Liver (tissue), 9 donors: ENCODE measurements around the gene PYGM. TPM values are rescaled to one million over a fixed set of nuclear protein-coding genes. Genes with fewer than 3 reads are reported as not detected.

Source experiments
- DNase-seq: peaks from one replicate; pipeline ENCODE4 v3.0.0-alpha.2; 2017; ENCODE audit warnings: low spot score
- H3K27ac ChIP-seq, 2 donors: one replicate each; pipeline ENCODE4 v1.7.0; 2013; ENCODE audit warnings: inconsistent platforms in 2 of 2, low read length in 2 of 2, control low read depth in 1 of 2, low read depth in 1 of 2, mild to moderate bottlenecking in 1 of 2
- H3K27me3 ChIP-seq, 4 donors: one replicate each; pipeline versions ENCODE4 v1.6.1 to v1.7.0; 2013; ENCODE audit warnings: low read length in 3 of 4, inconsistent platforms in 1 of 4, mild to moderate bottlenecking in 1 of 4, moderate library complexity in 1 of 4; ENCODE audit not compliant: control insufficient read depth in 4 of 4, insufficient read depth in 4 of 4
- H3K36me3 ChIP-seq, 4 donors: one replicate each; pipeline versions ENCODE4 v1.6.1 to v1.7.0; 2013; ENCODE audit warnings: low read length in 3 of 4, mild to moderate bottlenecking in 3 of 4, low read depth in 1 of 4, moderate library complexity in 1 of 4; ENCODE audit not compliant: control insufficient read depth in 4 of 4, insufficient read depth in 3 of 4
- H3K4me1 ChIP-seq, 4 donors: one replicate each; pipeline versions ENCODE4 v1.6.1 to v1.7.0; 2013; ENCODE audit warnings: low read length in 3 of 4, mild to moderate bottlenecking in 3 of 4, moderate library complexity in 1 of 4; ENCODE audit not compliant: control insufficient read depth in 4 of 4, insufficient read depth in 4 of 4
- H3K4me3 ChIP-seq, 3 donors: one replicate each; pipeline versions ENCODE4 v1.6.1 to v1.7.0; 2013; ENCODE audit warnings: low read length in 3 of 3, control low read depth in 1 of 3, low read depth in 1 of 3, mild to moderate bottlenecking in 1 of 3
- H3K9ac ChIP-seq, 2 donors: one replicate each; pipeline ENCODE4 v1.7.0; 2013; ENCODE audit warnings: low read length in 2 of 2, mild to moderate bottlenecking in 2 of 2, moderate library complexity in 2 of 2, control low read depth in 1 of 2, low read depth in 1 of 2
- H3K9me3 ChIP-seq, 4 donors: one replicate each; pipeline versions ENCODE4 v1.6.1 to v1.7.0; 2013; ENCODE audit warnings: low read length in 3 of 4; ENCODE audit not compliant: control insufficient read depth in 4 of 4
- ATF3 ChIP-seq: IDR thresholded peaks from 2 replicates; pipeline ENCODE4 v1.6.1; 2016; ENCODE audit warnings: antibody characterized with exemption
- CTCF ChIP-seq: fragments of 150-350 bp; IDR thresholded peaks from 2 replicates; pipeline ENCODE4 v1.5.1; 2017; ENCODE audit warnings: improper control_type of control experiment, low read depth, low read length; ENCODE audit not compliant: missing input control
- EGR1 ChIP-seq, 2 donors: IDR thresholded peaks; 2 replicates each; pipeline ENCODE4 v1.6.1; 2016 to 2018; ENCODE audit warnings: antibody characterized with exemption in 2 of 2, low read depth in 2 of 2
- FOXA1 ChIP-seq: IDR thresholded peaks from 2 replicates; pipeline ENCODE4 v1.6.1; 2016; ENCODE audit warnings: antibody characterized with exemption
- FOXA2 ChIP-seq: IDR thresholded peaks from 2 replicates; pipeline ENCODE4 v1.6.1; 2016; ENCODE audit warnings: antibody characterized with exemption
- GABPA ChIP-seq, 2 donors: IDR thresholded peaks in 1 of 2; conservative IDR thresholded peaks in 1 of 2; 2 replicates each; pipeline ENCODE4 v1.6.1; 2016; ENCODE audit warnings: antibody characterized with exemption in 2 of 2, mild to moderate bottlenecking in 1 of 2, moderate library complexity in 1 of 2
- HNF4A ChIP-seq, 2 donors: conservative IDR thresholded peaks; 2 replicates each; pipeline ENCODE4 v1.6.1; 2016; ENCODE audit warnings: antibody characterized with exemption in 2 of 2, mild to moderate bottlenecking in 2 of 2
- HNF4G ChIP-seq: IDR thresholded peaks from 2 replicates; pipeline ENCODE4 v1.6.1; 2016; ENCODE audit warnings: antibody characterized with exemption
- JUND ChIP-seq, 2 donors: IDR thresholded peaks; 2 replicates each; pipeline ENCODE4 v1.6.1; 2016; ENCODE audit warnings: antibody characterized with exemption in 2 of 2
- MAX ChIP-seq: IDR thresholded peaks from 2 replicates; pipeline ENCODE4 v1.6.1; 2016; ENCODE audit warnings: antibody characterized with exemption
- NR2F2 ChIP-seq: IDR thresholded peaks from 2 replicates; pipeline ENCODE4 v1.6.1; 2016; ENCODE audit warnings: antibody characterized with exemption
- RAD21 ChIP-seq, 2 donors: IDR thresholded peaks; 2 replicates each; pipeline ENCODE4 v1.6.1; 2016; ENCODE audit warnings: antibody characterized with exemption in 2 of 2, mild to moderate bottlenecking in 2 of 2
- REST ChIP-seq: IDR thresholded peaks from 2 replicates; pipeline ENCODE4 v1.6.1; 2016; ENCODE audit warnings: antibody characterized with exemption, mild to moderate bottlenecking
- RXRA ChIP-seq, 2 donors: IDR thresholded peaks; 2 replicates each; pipeline ENCODE4 v1.6.1; 2017 to 2018; ENCODE audit warnings: antibody characterized with exemption in 2 of 2, mild to moderate bottlenecking in 1 of 2
- SP1 ChIP-seq: IDR thresholded peaks from 2 replicates; pipeline ENCODE4 v1.6.1; 2018; ENCODE audit warnings: antibody characterized with exemption, mild to moderate bottlenecking
- TAF1 ChIP-seq: conservative IDR thresholded peaks from 2 replicates; pipeline ENCODE4 v1.6.1; 2016; ENCODE audit warnings: antibody characterized with exemption, mild to moderate bottlenecking
- YY1 ChIP-seq: IDR thresholded peaks from 2 replicates; pipeline ENCODE4 v1.6.1; 2016; ENCODE audit warnings: antibody characterized with exemption, mild to moderate bottlenecking
- ZBTB33 ChIP-seq: IDR thresholded peaks from 2 replicates; pipeline ENCODE4 v1.6.1; 2016; ENCODE audit warnings: antibody characterized with exemption
- WGBS: extraction: QIAGEN DNeasy Blood & Tissue Kit; methylation state at CpG from one replicate; pipeline ENCODE4 v1.1.7; 2013; 5-methylcytosine and 5-hydroxymethylcytosine counted together
- polyA plus RNA-seq, 2 donors: library from polyadenylated mRNA; stranded (reverse) in 1 of 2; unstranded in 1 of 2; fragments of 200-250 nt in 1 of 2; fragments of >200 nt in 1 of 2; fragmentation: Nextera tagmentation in 1 of 2; extraction: Ambion mirVana in 1 of 2; gene quantifications; one replicate each; pipeline versions ENCODE4 v1.2.1 to v1.2.3, GENCODE V29; 2013 to 2015
- total RNA-seq, 2 donors: library from RNA; depleted of rRNA; stranded (reverse); fragments of >200 nt; gene quantifications; one replicate each; pipeline ENCODE4 v1.2.3, GENCODE V29; 2014
- donor health status: healthy.
- donor health status: healthy.
- donor health status: healthy.
- donor health status: healthy.
- donor health status: healthy.

The PYGM gene
- total and polyA plus RNA-seq, 4 donors = 0.23 to 1.3 (median 0.29) TPM

GRCh38 chr11:64804346-64805210 is 44.8 kb upstream of the PYGM start:
- Histone ChIP-seq H3K9me3 (no peaks in the 10 kb centered on the region), H3K27me3 (no peaks in the 10 kb centered on the region), H3K4me1 (peaks cover 4 to 23% (median 15%) of the 10 kb centered on the region in 4 donors), H3K9ac (no peak overlapping the region), H3K36me3 (peaks cover 6 to 22% (median 7%) of the 10 kb centered on the region in 4 donors), H3K4me3 (no peak overlapping the region), H3K27ac (no peak overlapping the region)
- DNase-seq = no peak
- 93% methylated on average over 41 of the region's 41 CpGs for WGBS
- TF ChIP-seq TAF1 (no peak), FOXA1 (no peak), SP1 (no peak), FOXA2 (no peak), YY1 (no peak), JUND (IDR thresholded peaks at IDR 0.05) (no peak), EGR1 (IDR thresholded peaks at IDR 0.05; ENCODE audit: low read depth in 2 of 2) (no peak), MAX (no peak), CTCF (no peak), GABPA (IDR thresholded peaks at IDR 0.05 in 1 of 2, conservative IDR thresholded peaks at IDR 0.05 in 1 of 2) (no peak), HNF4A (conservative IDR thresholded peaks at IDR 0.05) (no peak), RAD21 (IDR thresholded peaks at IDR 0.05) (no peak), ATF3 (no peak), NR2F2 (no peak)

- H3K36me3 ChIP-seq = peaks cover 6 to 24% (median 7%) of the 10 kb centered on the region in 4 donors
These were observed 44.1 kb upstream of the PYGM start for GRCh38 chr11:64803846-64804345.

More at GRCh38 chr11:64803846-64804345, 44.1 kb upstream of the PYGM start:
- Histone ChIP-seq H3K9ac (peak overlapping the region in 1 of 2 donors; percentile 58), H3K27ac (peak overlapping the region; percentile 60 to 82), H3K27me3 (no peaks in the 10 kb centered on the region), H3K4me1 (peaks cover 3 to 18% (median 10%) of the 10 kb centered on the region in 4 donors), H3K9me3 (no peaks in the 10 kb centered on the region), H3K4me3 (peak overlapping the region; percentile 42 to 67 (median 65))
- 63% methylated on average over 15 of the region's 15 CpGs for whole genome bisulfite sequencing
- DNase-seq = no peak
- no peak for TF ChIP-seq NR2F2
- TF ChIP-seq REST = no peak
- no peak for TF ChIP-seq TAF1
- no peak for TF ChIP-seq MAX
- no peak for TF ChIP-seq EGR1 (IDR thresholded peaks at IDR 0.05; ENCODE audit: low read depth in 2 of 2)
- no peak for TF ChIP-seq HNF4G
- no peak for TF ChIP-seq FOXA1
- no peak for TF ChIP-seq RXRA (IDR thresholded peaks at IDR 0.05)
- no peak for TF ChIP-seq HNF4A (conservative IDR thresholded peaks at IDR 0.05)
- no peak for TF ChIP-seq ZBTB33
- TF ChIP-seq YY1 = no peak
- no peak for TF ChIP-seq JUND (IDR thresholded peaks at IDR 0.05)
- no peak for TF ChIP-seq GABPA (IDR thresholded peaks at IDR 0.05 in 1 of 2, conservative IDR thresholded peaks at IDR 0.05 in 1 of 2)
- TF ChIP-seq CTCF = no peak
- TF ChIP-seq SP1 = no peak
- TF ChIP-seq ATF3 = no peak
- no peak for TF ChIP-seq FOXA2
- TF ChIP-seq RAD21 (IDR thresholded peaks at IDR 0.05) = no peak
